Suppressor macrophage treated with lipopolysaccharide for 1 hour (primary cell): ENCODE results near the gene PPA2.
A peak's percentile ranks its signal among the peaks of the same experiment; 100 is the strongest.
"Not testable (repeated sequence)": the region's sequence is repeated elsewhere in the genome, so short reads cannot be mapped to it uniquely, and the experiment has no call there.

Source experiments
- DNase-seq, 3 donors: peaks; one replicate each; pipeline ENCODE4 v3.0.0-alpha.2; 2020 to 2022

PPA2 gene

GRCh38 chr4:105458541-105458940 lies 15.3 kb downstream of the PPA2 start:
- DNase-seq: not testable (repeated sequence)

GRCh38 chr4:105458001-105458400 lies 15.9 kb downstream of the PPA2 start:
- DNase-seq: no peak

- DNase-seq: no peak
Measured at GRCh38 chr4:105455998-105456397, 17.9 kb downstream of the PPA2 start.

- DNase-seq: no peak
Measured at GRCh38 chr4:105455182-105455581, 18.7 kb downstream of the PPA2 start.

- no peak for DNase-seq
Measured at GRCh38 chr4:105453550-105454205, 20.2 kb downstream of the PPA2 start.

GRCh38 chr4:105451346-105451745 lies 22.5 kb downstream of the PPA2 start:
- no peak for DNase-seq

GRCh38 chr4:105440890-105441289 lies 33.0 kb downstream of the PPA2 start:
- no peak for DNase-seq

- no peak for DNase-seq
Measured at GRCh38 chr4:105437637-105438036, 36.2 kb downstream of the PPA2 start.

- DNase-seq: no peak
Measured at GRCh38 chr4:105436414-105436813, 37.4 kb downstream of the PPA2 start.

GRCh38 chr4:105434940-105435339 lies 38.9 kb downstream of the PPA2 start:
- no peak for DNase-seq

GRCh38 chr4:105433421-105433820 lies 40.4 kb downstream of the PPA2 start:
- DNase-seq: no peak

- DNase-seq: no peak
Measured at GRCh38 chr4:105432438-105432837, 41.4 kb downstream of the PPA2 start.

- DNase-seq: no peak
Measured at GRCh38 chr4:105430811-105431210, 43.1 kb downstream of the PPA2 start.

GRCh38 chr4:105426187-105426897 lies 47.5 kb downstream of the PPA2 start:
- DNase-seq: no peak

GRCh38 chr4:105422207-105422920 lies 51.5 kb downstream of the PPA2 start:
- no peak for DNase-seq

GRCh38 chr4:105417624-105418023 lies 56.2 kb downstream of the PPA2 start:
- no peak for DNase-seq

GRCh38 chr4:105415281-105415744 lies 58.5 kb downstream of the PPA2 start:
- no peak for DNase-seq

GRCh38 chr4:105414316-105414715 lies 59.5 kb downstream of the PPA2 start:
- DNase-seq: no peak

- not testable (repeated sequence) for DNase-seq
Measured at GRCh38 chr4:105409135-105409534, 64.7 kb downstream of the PPA2 start.

GRCh38 chr4:105400901-105401677 lies 72.8 kb downstream of the PPA2 start:
- DNase-seq: no peak

GRCh38 chr4:105399532-105400161 lies 74.2 kb downstream of the PPA2 start:
- DNase-seq: peak in 1 of 3 donors; percentile 8

GRCh38 chr4:105392858-105393257 lies 81.0 kb downstream of the PPA2 start:
- DNase-seq: no peak

GRCh38 chr4:105389167-105389566 lies 84.7 kb downstream of the PPA2 start:
- DNase-seq: no peak
